Astrocyte of the hippocampus (primary cell): Measurements from ENCODE around the gene ANXA7.
"Not testable (repeated sequence)": the region's sequence is repeated elsewhere in the genome, so short reads cannot be mapped to it uniquely, and the experiment has no call there.

Source experiments
- DNase-seq: peaks from one replicate; pipeline ENCODE4 v3.0.0; 2011; ENCODE audit warnings: low read depth, low spot score

ANXA7 gene

GRCh38 chr10:73408061-73408460 is 5.8 kb downstream of the ANXA7 start:
- DNase-seq, result no peak

- no peak for DNase-seq
Observed at GRCh38 chr10:73407495-73407894, 6.4 kb downstream of the ANXA7 start.

GRCh38 chr10:73406846-73407245 is 7.0 kb downstream of the ANXA7 start:
- no peak for DNase-seq

- no peak for DNase-seq
Observed at GRCh38 chr10:73405556-73405955, 8.3 kb downstream of the ANXA7 start.

- no peak for DNase-seq
Observed at GRCh38 chr10:73404690-73405089, 9.2 kb downstream of the ANXA7 start.

- no peak for DNase-seq
Observed at GRCh38 chr10:73401636-73402035, 12.2 kb downstream of the ANXA7 start.

- no peak for DNase-seq
Observed at GRCh38 chr10:73399063-73399462, 14.8 kb downstream of the ANXA7 start.

GRCh38 chr10:73398024-73398423 is 15.8 kb downstream of the ANXA7 start:
- no peak for DNase-seq

- not testable (repeated sequence) for DNase-seq
Observed at GRCh38 chr10:73394325-73394724, 19.5 kb downstream of the ANXA7 start.

- no peak for DNase-seq
Observed at GRCh38 chr10:73388228-73388627, 25.6 kb downstream of the ANXA7 start.

- no peak for DNase-seq
Observed at GRCh38 chr10:73386583-73386982, 27.3 kb downstream of the ANXA7 start.

GRCh38 chr10:73379064-73379748 is 34.7 kb downstream of the ANXA7 start:
- DNase-seq, result no peak

- no peak for DNase-seq
Observed at GRCh38 chr10:73376679-73377078, 37.2 kb downstream of the ANXA7 start.

GRCh38 chr10:73368238-73368637 is 45.6 kb downstream of the ANXA7 start:
- DNase-seq, result no peak

GRCh38 chr10:73366381-73367298 is 47.2 kb downstream of the ANXA7 start:
- DNase-seq, result no peak

GRCh38 chr10:73364964-73365363 is 48.9 kb downstream of the ANXA7 start:
- DNase-seq, result no peak

GRCh38 chr10:73359492-73359891 is 54.4 kb downstream of the ANXA7 start:
- no peak for DNase-seq

GRCh38 chr10:73358331-73359279 is 55.3 kb downstream of the ANXA7 start, which contains the start of gene CFAP70:
Gene CFAP70, minus strand, starts transcription at chr10:73358864. Its CDS starts 4,068 bp downstream, at chr10:73354796.
- DNase-seq, result peak; percentile 98

- DNase-seq, result no peak
Observed at GRCh38 chr10:73357821-73358220, 56.0 kb downstream of the ANXA7 start.

GRCh38 chr10:73357166-73357565 is 56.7 kb downstream of the ANXA7 start:
- DNase-seq, result no peak

GRCh38 chr10:73344269-73344668 is 69.6 kb downstream of the ANXA7 start:
- DNase-seq, result no peak

GRCh38 chr10:73340121-73340520 is 73.7 kb downstream of the ANXA7 start:
- DNase-seq, result no peak
